K562 (cell line): ENCODE results near the gene NPPC. TPM values are rescaled to one million over a fixed set of nuclear protein-coding genes. Genes with fewer than 3 reads are reported as not detected.
A peak's percentile ranks its signal among the peaks of the same experiment; 100 is the strongest.

Source experiments
- ATAC-seq: fragments of 200-7000 bp; cut with Tn5 transposase; 3 replicates; pipeline ENCODE4 v1.9.1; 2020; ENCODE audit warnings: moderate library complexity
- BruUV-seq: library from RNA; stranded (reverse); fragments of 400-500 nt; replicated peaks from 2 replicates; lab custom pipeline; 2021; lab: Mats Ljungman, UMichigan
- CTCF ChIA-PET: fragments of 300-600 bp; formaldehyde crosslinking; extraction: SDS; loops from one replicate; lab custom pipeline; 2021; ENCODE audit warnings: low intra/inter-chr PET ratio; lab: Yijun Ruan, JAX
- POLR2A ChIA-PET: fragments of 300-600, 350-650 bp; sonication (Branson Sonifier 250); formaldehyde crosslinking; extraction: SDS; loops from one replicate; lab custom pipeline; 2021; ENCODE audit warnings: antibody characterized with exemption, inconsistent platforms; lab: Yijun Ruan, JAX
- DNase-seq, 4 experiments: peaks; one replicate each; pipeline versions ENCODE4 v3.0.0 to v3.0.0-alpha.2; 2011 to 2018; ENCODE audit warnings: low spot score in 3 of 4, mixed read lengths in 3 of 4; ENCODE audit errors: extremely low read depth in 1 of 4
- FAIRE-seq: peaks from 2 replicates; lab custom pipeline; 2011; peaks lifted over from hg19 to GRCh38; lab: Jason Lieb, UNC
- H2AFZ ChIP-seq: 2 replicates; pipeline ENCODE4 v1.6.0; 2011; ENCODE audit warnings: low read depth, low read length, control low read depth, inconsistent platforms
- H3K27ac ChIP-seq: fragments of 200-600 bp; 3 replicates; pipeline ENCODE4 v1.8.0; 2011; ENCODE audit warnings: low read depth, mild to moderate bottlenecking, control low read depth, inconsistent platforms, low read length, moderate library complexity, mixed read lengths; ENCODE audit errors: extremely low read depth
- H3K27me3 ChIP-seq, 2 experiments: fragments of 300-600 bp in 1 of 2; 2 replicates in 1 of 2; 3 replicates in 1 of 2; pipeline versions ENCODE4 v1.6.0 to v1.8.0; 2011; ENCODE audit warnings: inconsistent platforms in 2 of 2, low read length in 2 of 2, mild to moderate bottlenecking in 1 of 2, mixed read lengths in 1 of 2, moderate library complexity in 1 of 2; ENCODE audit not compliant: control insufficient read depth in 2 of 2, insufficient read depth in 2 of 2
- H3K36me3 ChIP-seq: fragments of 300-600 bp; 3 replicates; pipeline ENCODE4 v1.8.0; 2011; ENCODE audit warnings: mild to moderate bottlenecking, low read length, inconsistent platforms; ENCODE audit not compliant: control insufficient read depth, insufficient read depth
- H3K4me1 ChIP-seq, 2 experiments: fragments of 200-600 bp in 1 of 2; replicated peaks in 1 of 2; 2 replicates in 1 of 2; 3 replicates in 1 of 2; pipeline versions ENCODE4 v1.5.1 to v1.8.0; 2011; ENCODE audit warnings: inconsistent platforms in 2 of 2, low read length in 2 of 2, mild to moderate bottlenecking in 1 of 2, mixed read lengths in 1 of 2, moderate library complexity in 1 of 2; ENCODE audit not compliant: control insufficient read depth in 2 of 2, insufficient read depth in 2 of 2
- H3K4me2 ChIP-seq: 2 replicates; pipeline ENCODE4 v1.6.1; 2011; ENCODE audit warnings: low read length, control low read depth, inconsistent platforms, mixed read lengths; ENCODE audit not compliant: insufficient read depth
- H3K4me3 ChIP-seq: fragments of 200-600 bp; sonication (generic), shearing (Covaris generic); 2 replicates; pipeline ENCODE4 v1.5.1; 2016; ENCODE audit warnings: control low read depth, inconsistent platforms
- H3K79me2 ChIP-seq: fragments of 200-600 bp; 3 replicates; pipeline ENCODE4 v1.8.0; 2011; ENCODE audit warnings: low read length, inconsistent platforms; ENCODE audit not compliant: control insufficient read depth, insufficient read depth
- H3K9ac ChIP-seq, 2 experiments: 2 replicates each; pipeline versions ENCODE4 v1.6.0 to v1.6.1; 2011; ENCODE audit warnings: low read depth in 2 of 2, low read length in 2 of 2, control low read depth in 1 of 2, inconsistent platforms in 1 of 2, mild to moderate bottlenecking in 1 of 2, mixed read lengths in 1 of 2; ENCODE audit not compliant: insufficient read depth in 1 of 2
- H3K9me1 ChIP-seq: one replicate; pipeline ENCODE4 v1.6.0; 2011; ENCODE audit warnings: inconsistent platforms, mild to moderate bottlenecking, low read length, moderate library complexity; ENCODE audit not compliant: control insufficient read depth, insufficient read depth
- H3K9me3 ChIP-seq: replicated peaks from 2 replicates; pipeline ENCODE4 v1.5.1; 2011; ENCODE audit warnings: low read depth, low read length, inconsistent platforms; ENCODE audit not compliant: control insufficient read depth, insufficient read depth
- H4K20me1 ChIP-seq: replicated peaks from 2 replicates; pipeline ENCODE4 v1.6.1; 2011; ENCODE audit warnings: low read length, inconsistent platforms, mixed read lengths; ENCODE audit not compliant: control insufficient read depth, insufficient read depth
- NFYB ChIP-seq: IDR thresholded peaks from 2 replicates; pipeline ENCODE4 v1.6.1; 2011; ENCODE audit warnings: mild to moderate bottlenecking, moderate library complexity; ENCODE audit not compliant: insufficient read length; ENCODE audit errors: extremely low read depth
- RAD51 ChIP-seq: fragments of 450-650 bp; IDR thresholded peaks from 2 replicates; pipeline ENCODE4 v1.7.1; 2016; ENCODE audit warnings: low read depth, mild to moderate bottlenecking, borderline replicate concordance
- WGBS: fragments of 100-300 bp; shearing (Covaris generic); methylation state at CpG from one replicate; pipeline ENCODE4 v1.1.6; 2016; ENCODE audit warnings: low coverage, mixed read lengths; ENCODE audit not compliant: insufficient coverage; ENCODE audit errors: missing lambda C conversion rate; 5-methylcytosine and 5-hydroxymethylcytosine counted together
- in situ Hi-C: fragments of 300-500 bp; cut with MboI; formaldehyde crosslinking; loops from 4 replicates; pipeline ENCODE4 v1.15.0; 2018; ENCODE audit warnings: inconsistent platforms, mixed read lengths
- intact Hi-C: fragments of 100-400 bp; cut with micrococcal nuclease; formaldehyde crosslinking; loops from 2 replicates; pipeline ENCODE4 v1.14.2; 2022
- polyA plus RNA-seq, 8 experiments: library from polyadenylated mRNA; depleted of rRNA in 4 of 8; stranded (reverse) in 5 of 8; unstranded in 3 of 8; fragments of >200 nt; fragmentation: Nextera tagmentation in 2 of 8; fragmentation: Illumina TruSeq in 1 of 8; extraction: Ambion mirVana in 2 of 8; extraction: Trizol in 1 of 8; gene quantifications; 2 replicates each; pipeline versions ENCODE4 v1.2.1 to v1.2.3, GENCODE V29; 2011 to 2014; ENCODE audit warnings: inconsistent platforms in 1 of 8, missing spikeins in 1 of 8
- total RNA-seq, 7 experiments: library from RNA; depleted of rRNA in 6 of 7; stranded (reverse); fragments of >200 nt in 6 of 7; fragmentation: Illumina TruSeq in 2 of 7; extraction: Trizol in 2 of 7; gene quantifications; 2 replicates each; pipeline versions ENCODE4 v1.2.1 to v1.2.3, GENCODE V29; 2011 to 2021; ENCODE audit warnings: low replicate concordance in 1 of 7
- TF ChIP-seq, protein P1 (sequence below): sonication (generic); formaldehyde crosslinking; IDR thresholded peaks from 2 replicates; pipeline ENCODE4 v1.8.0; 2022; ENCODE audit warnings: mild to moderate bottlenecking, missing genetic modification reagents
- TF ChIP-seq, protein P2 (sequence below): sonication (generic); formaldehyde crosslinking; IDR thresholded peaks from 2 replicates; pipeline ENCODE4 v1.9.0; 2022; ENCODE audit warnings: mild to moderate bottlenecking, missing genetic modification reagents
- TF ChIP-seq, protein P3 (sequence below): sonication (generic); formaldehyde crosslinking; IDR thresholded peaks from 2 replicates; pipeline ENCODE4 v1.5.0; 2020; ENCODE audit warnings: missing genetic modification reagents

Gene NPPC
- total and polyA plus RNA-seq, 9 of the 15 experiments (the other 6 are each of a cell fraction or from before 2014, with no cell fraction given): not detected

DNA sequence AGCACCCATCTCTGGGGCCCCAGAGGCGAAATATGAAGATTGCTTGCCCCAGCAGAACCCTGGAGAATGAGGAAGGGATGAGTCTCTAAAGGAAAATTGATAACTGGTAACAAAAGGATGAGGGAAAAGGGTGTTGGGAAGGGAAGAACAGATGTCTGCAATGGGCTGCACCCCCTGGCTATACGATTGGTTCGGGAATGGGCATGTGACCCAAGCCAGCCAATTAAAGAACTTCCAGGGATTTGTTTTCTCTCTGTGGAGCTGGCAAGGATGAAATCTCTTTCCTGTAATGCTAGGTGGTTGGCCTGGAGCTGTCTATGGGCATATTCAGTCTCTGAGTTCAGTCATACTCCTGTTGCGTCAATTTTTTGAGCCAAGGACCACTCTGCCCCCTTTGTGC, 12.8 kb upstream of the NPPC start:
- intact Hi-C loops: no loop called here
- WGBS: 18% methylated on average over 4 of the region's 4 CpGs
- POLR2A ChIA-PET: no interaction called here
- in situ Hi-C loops: no loop called here
- H4K20me1 ChIP-seq: no peaks in the 10 kb centered on the region
- no peaks in the 10 kb centered on the region for H3K9me1 ChIP-seq
- 0 out of 3 replicates have a peak, but pooled peaks have one; percentile 36 for ATAC-seq
- TF ChIP-seq, protein P1, sequence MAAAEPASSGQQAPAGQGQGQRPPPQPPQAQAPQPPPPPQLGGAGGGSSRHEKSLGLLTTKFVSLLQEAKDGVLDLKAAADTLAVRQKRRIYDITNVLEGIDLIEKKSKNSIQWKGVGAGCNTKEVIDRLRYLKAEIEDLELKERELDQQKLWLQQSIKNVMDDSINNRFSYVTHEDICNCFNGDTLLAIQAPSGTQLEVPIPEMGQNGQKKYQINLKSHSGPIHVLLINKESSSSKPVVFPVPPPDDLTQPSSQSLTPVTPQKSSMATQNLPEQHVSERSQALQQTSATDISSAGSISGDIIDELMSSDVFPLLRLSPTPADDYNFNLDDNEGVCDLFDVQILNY (CRISPR knock-in tag): no peak
- peak; percentile 69; the same call in 1 of the 2 replicates for TF ChIP-seq RAD51
- peak; percentile 83 for TF ChIP-seq NFYB
- TF ChIP-seq, protein P2, sequence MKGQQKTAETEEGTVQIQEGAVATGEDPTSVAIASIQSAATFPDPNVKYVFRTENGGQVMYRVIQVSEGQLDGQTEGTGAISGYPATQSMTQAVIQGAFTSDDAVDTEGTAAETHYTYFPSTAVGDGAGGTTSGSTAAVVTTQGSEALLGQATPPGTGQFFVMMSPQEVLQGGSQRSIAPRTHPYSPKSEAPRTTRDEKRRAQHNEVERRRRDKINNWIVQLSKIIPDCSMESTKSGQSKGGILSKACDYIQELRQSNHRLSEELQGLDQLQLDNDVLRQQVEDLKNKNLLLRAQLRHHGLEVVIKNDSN: peak; percentile 75
- TF ChIP-seq, protein P3, sequence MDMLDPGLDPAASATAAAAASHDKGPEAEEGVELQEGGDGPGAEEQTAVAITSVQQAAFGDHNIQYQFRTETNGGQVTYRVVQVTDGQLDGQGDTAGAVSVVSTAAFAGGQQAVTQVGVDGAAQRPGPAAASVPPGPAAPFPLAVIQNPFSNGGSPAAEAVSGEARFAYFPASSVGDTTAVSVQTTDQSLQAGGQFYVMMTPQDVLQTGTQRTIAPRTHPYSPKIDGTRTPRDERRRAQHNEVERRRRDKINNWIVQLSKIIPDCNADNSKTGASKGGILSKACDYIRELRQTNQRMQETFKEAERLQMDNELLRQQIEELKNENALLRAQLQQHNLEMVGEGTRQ: peak; percentile 80
- no peak for FAIRE-seq
- H3K9me3 ChIP-seq: no peaks in the 10 kb centered on the region
- no peak overlapping the region for H3K4me3 ChIP-seq
- H3K36me3 ChIP-seq: no peaks in the 10 kb centered on the region
- no peak overlapping the region for H3K4me2 ChIP-seq
- no peak overlapping the region for H3K9ac ChIP-seq
- DNase-seq: no peak
- H3K27ac ChIP-seq: no peak overlapping the region
- 0 out of 2 replicates have a peak overlapping the region, but pooled peaks have one; percentile 32 for H2AFZ ChIP-seq
- H3K27me3 ChIP-seq: peaks cover 0 to 5% of the 10 kb centered on the region in 2 experiments; a peak in 2 of 5 replicates
- CTCF ChIA-PET: no interaction called here
- H3K79me2 ChIP-seq: no peaks in the 10 kb centered on the region
- H3K4me1 ChIP-seq: peaks cover 0 to 11% of the 10 kb centered on the region in 2 experiments; a peak in 2 of 5 replicates
- no TSS peak for BruUV-seq
